ENCODE data around the gene KIRREL3. TPM values are rescaled to one million over a fixed set of nuclear protein-coding genes. Genes with fewer than 3 reads are reported as not detected.

The KIRREL3 gene
- total and polyA plus RNA-seq, 2 donors (not counting 3 experiments of a cell fraction or from before 2014, with no cell fraction given): not detected

DNA sequence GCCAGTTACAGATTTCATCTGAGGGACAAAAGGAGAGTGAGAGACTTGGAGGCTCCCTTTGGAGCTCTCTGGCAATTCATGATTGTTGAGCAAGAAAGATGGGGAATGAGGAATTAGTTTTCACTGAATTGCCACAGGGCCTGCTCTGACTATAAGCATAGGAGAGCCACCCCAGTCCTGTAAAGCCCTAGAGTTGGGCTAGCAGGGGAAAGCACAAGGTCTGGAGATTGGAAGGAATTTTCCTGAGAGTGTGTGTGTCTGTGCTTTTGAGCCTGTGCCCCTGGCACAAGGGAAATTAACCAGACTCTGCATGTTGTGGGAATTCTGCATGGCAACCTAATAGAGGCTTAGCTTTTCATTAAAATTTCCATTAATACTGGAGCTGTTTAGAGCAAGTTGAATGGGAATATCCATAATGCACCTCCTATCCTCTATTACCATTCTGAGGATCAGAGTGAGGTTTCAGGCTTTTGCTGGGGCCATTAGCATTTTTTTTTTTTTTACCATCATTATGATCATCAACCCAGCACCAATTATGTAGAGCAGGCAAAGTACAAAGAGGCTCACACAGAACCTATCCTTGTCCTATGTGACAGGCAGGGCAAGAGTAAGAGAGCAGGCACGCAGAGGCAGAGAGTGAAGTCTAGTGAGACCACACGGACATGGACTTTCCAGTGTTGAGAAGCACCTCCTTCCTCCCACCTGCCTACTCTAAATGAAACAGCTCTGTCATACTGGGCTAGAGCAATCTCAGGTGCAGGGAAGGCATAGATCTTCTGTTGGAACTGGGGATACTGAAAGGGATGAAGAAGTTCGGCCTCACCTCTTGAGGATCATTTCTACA, 336.6 kb downstream of the KIRREL3 start:
- H3K27ac ChIP-seq (ENCODE audit: insufficient read depth, low read depth, low read length): no peak overlapping the region
- no peak overlapping the region for H2AFZ ChIP-seq (ENCODE audit: low read depth, low read length)
- no TSS peak for BruUV-seq (replicated peaks)
- dilution Hi-C loops (cut with MboI; ENCODE audit: extremely low pct_ligation_motif_present, low sequenced_read_pairs): no loop called here
- no peak overlapping the region for H3K4me3 ChIP-seq (replicated peaks in 1 of 3; ENCODE audit: insufficient read depth in 1 of 3, low read depth in 1 of 3, low read length in 3 of 3)
- H3K27me3 ChIP-seq (ENCODE audit: control insufficient read depth in 2 of 2, insufficient read depth in 2 of 2, low read length in 2 of 2): no peaks in the 10 kb centered on the region
- no peaks in the 10 kb centered on the region for H3K9me1 ChIP-seq (replicated peaks; ENCODE audit: control insufficient read depth, extremely low read depth, insufficient read depth, low read length)
- no peak for FAIRE-seq
- CTCF ChIA-PET: no interaction called here
- TF ChIP-seq EZH2 (IDR thresholded peaks at IDR 0.05; ENCODE audit: borderline replicate concordance, low read depth, low read length, severe bottlenecking): no peak
- no peak for TF ChIP-seq GATA2 (IDR thresholded peaks at IDR 0.05; ENCODE audit: insufficient read depth, insufficient read length, low read depth, low read length)
- no peak for TF ChIP-seq POLR2A (IDR thresholded peaks at IDR 0.05; ENCODE audit: low read depth, low read length)
- TF ChIP-seq POLR2AphosphoS5 (IDR thresholded peaks at IDR 0.05; ENCODE audit: insufficient read depth, low read depth, low read length): no peak
- no peak for TF ChIP-seq FOS (IDR thresholded peaks at IDR 0.05; ENCODE audit: borderline replicate concordance, insufficient read depth, low read length)
- DNase-seq (ENCODE audit: low read depth, low spot score): no peak
- H3K4me1 ChIP-seq (ENCODE audit: control insufficient read depth, extremely low read depth, insufficient read depth, low read length): no peaks in the 10 kb centered on the region
- POLR2A ChIA-PET: no interaction called here
- no peaks in the 10 kb centered on the region for H3K79me2 ChIP-seq (ENCODE audit: control insufficient read depth, insufficient read depth, low read length)
- H3K9ac ChIP-seq (replicated peaks; ENCODE audit: extremely low read depth, insufficient read depth, low read length): no peak overlapping the region
- H4K20me1 ChIP-seq (replicated peaks; ENCODE audit: control insufficient read depth, extremely low read depth, insufficient read depth, low read length): no peaks in the 10 kb centered on the region
- H3K36me3 ChIP-seq (ENCODE audit: control insufficient read depth in 2 of 2, extremely low read depth in 1 of 2, insufficient read depth in 2 of 2, low read length in 2 of 2): no peaks in the 10 kb centered on the region
- no peak overlapping the region for H3K4me2 ChIP-seq (ENCODE audit: insufficient read depth, low read length)
- no peaks in the 10 kb centered on the region for H3K9me3 ChIP-seq (replicated peaks; ENCODE audit: control insufficient read depth, insufficient read depth, low read length)
- intact Hi-C loops (cut with micrococcal nuclease): no loop called here

GRCh38 chr11:126662035-126662790, 338.4 kb downstream of the KIRREL3 start:
- intact Hi-C loops (cut with micrococcal nuclease) (no loop called here), dilution Hi-C loops (cut with MboI; ENCODE audit: extremely low pct_ligation_motif_present, low sequenced_read_pairs) (no loop called here)
- Histone ChIP-seq H3K36me3 (ENCODE audit: control insufficient read depth in 2 of 2, extremely low read depth in 1 of 2, insufficient read depth in 2 of 2, low read length in 2 of 2) (no peaks in the 10 kb centered on the region), H3K27ac (ENCODE audit: insufficient read depth, low read depth, low read length) (no peak overlapping the region), H3K79me2 (ENCODE audit: control insufficient read depth, insufficient read depth, low read length) (no peaks in the 10 kb centered on the region), H3K4me2 (ENCODE audit: insufficient read depth, low read length) (no peak overlapping the region), H3K9me3 (replicated peaks; ENCODE audit: control insufficient read depth, insufficient read depth, low read length) (no peaks in the 10 kb centered on the region), H3K9ac (replicated peaks; ENCODE audit: extremely low read depth, insufficient read depth, low read length) (no peak overlapping the region), H3K27me3 (ENCODE audit: control insufficient read depth in 2 of 2, insufficient read depth in 2 of 2, low read length in 2 of 2) (no peaks in the 10 kb centered on the region), H3K4me1 (ENCODE audit: control insufficient read depth, extremely low read depth, insufficient read depth, low read length) (no peaks in the 10 kb centered on the region), H4K20me1 (replicated peaks; ENCODE audit: control insufficient read depth, extremely low read depth, insufficient read depth, low read length) (no peaks in the 10 kb centered on the region), H3K4me3 (replicated peaks in 1 of 3; ENCODE audit: insufficient read depth in 1 of 3, low read depth in 1 of 3, low read length in 3 of 3) (no peak overlapping the region), H3K9me1 (replicated peaks; ENCODE audit: control insufficient read depth, extremely low read depth, insufficient read depth, low read length) (no peaks in the 10 kb centered on the region), H2AFZ (ENCODE audit: low read depth, low read length) (no peak overlapping the region)
- no peak for TF ChIP-seq JUN (IDR thresholded peaks at IDR 0.05; ENCODE audit: borderline replicate concordance, insufficient read depth, insufficient read length, low read depth)
- no peak for TF ChIP-seq FOS (IDR thresholded peaks at IDR 0.05; ENCODE audit: borderline replicate concordance, insufficient read depth, low read length)
- no peak for TF ChIP-seq POLR2A (IDR thresholded peaks at IDR 0.05; ENCODE audit: low read depth, low read length)
- TF ChIP-seq CTCF (IDR thresholded peaks at IDR 0.05; ENCODE audit: extremely low read depth in 1 of 2, insufficient read depth in 1 of 2, low read depth in 1 of 2, low read length in 2 of 2): no peak
- TF ChIP-seq POLR2AphosphoS5 (IDR thresholded peaks at IDR 0.05; ENCODE audit: insufficient read depth, low read depth, low read length): no peak
- no peak for TF ChIP-seq GATA2 (IDR thresholded peaks at IDR 0.05; ENCODE audit: insufficient read depth, insufficient read length, low read depth, low read length)
- TF ChIP-seq, protein P1, sequence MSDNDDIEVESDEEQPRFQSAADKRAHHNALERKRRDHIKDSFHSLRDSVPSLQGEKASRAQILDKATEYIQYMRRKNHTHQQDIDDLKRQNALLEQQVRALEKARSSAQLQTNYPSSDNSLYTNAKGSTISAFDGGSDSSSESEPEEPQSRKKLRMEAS (IDR thresholded peaks at IDR 0.05; ENCODE audit: insufficient read depth, insufficient read length): no peak
- TF ChIP-seq MYC (IDR thresholded peaks at IDR 0.05; ENCODE audit: low read depth, low read length): no peak
- TF ChIP-seq EZH2 (IDR thresholded peaks at IDR 0.05; ENCODE audit: borderline replicate concordance, low read depth, low read length, severe bottlenecking): no peak
- BruUV-seq (replicated peaks): no TSS peak
- CTCF ChIA-PET: no interaction called here
- FAIRE-seq (no peak), DNase-seq (ENCODE audit: low read depth, low spot score) (no peak)
- POLR2A ChIA-PET: no interaction called here

All from endothelial cell of umbilical vein (primary cell).